ENCODE measurements around the gene SDR9C7. TPM values are rescaled to one million over a fixed set of nuclear protein-coding genes. Genes with fewer than 3 reads are reported as not detected.
"Not testable (repeated sequence)": the region's sequence is repeated elsewhere in the genome, so short reads cannot be mapped to it uniquely, and the experiment has no call there.

SDR9C7 gene
- polyA plus RNA-seq, 1 experiment, result not detected

DNA sequence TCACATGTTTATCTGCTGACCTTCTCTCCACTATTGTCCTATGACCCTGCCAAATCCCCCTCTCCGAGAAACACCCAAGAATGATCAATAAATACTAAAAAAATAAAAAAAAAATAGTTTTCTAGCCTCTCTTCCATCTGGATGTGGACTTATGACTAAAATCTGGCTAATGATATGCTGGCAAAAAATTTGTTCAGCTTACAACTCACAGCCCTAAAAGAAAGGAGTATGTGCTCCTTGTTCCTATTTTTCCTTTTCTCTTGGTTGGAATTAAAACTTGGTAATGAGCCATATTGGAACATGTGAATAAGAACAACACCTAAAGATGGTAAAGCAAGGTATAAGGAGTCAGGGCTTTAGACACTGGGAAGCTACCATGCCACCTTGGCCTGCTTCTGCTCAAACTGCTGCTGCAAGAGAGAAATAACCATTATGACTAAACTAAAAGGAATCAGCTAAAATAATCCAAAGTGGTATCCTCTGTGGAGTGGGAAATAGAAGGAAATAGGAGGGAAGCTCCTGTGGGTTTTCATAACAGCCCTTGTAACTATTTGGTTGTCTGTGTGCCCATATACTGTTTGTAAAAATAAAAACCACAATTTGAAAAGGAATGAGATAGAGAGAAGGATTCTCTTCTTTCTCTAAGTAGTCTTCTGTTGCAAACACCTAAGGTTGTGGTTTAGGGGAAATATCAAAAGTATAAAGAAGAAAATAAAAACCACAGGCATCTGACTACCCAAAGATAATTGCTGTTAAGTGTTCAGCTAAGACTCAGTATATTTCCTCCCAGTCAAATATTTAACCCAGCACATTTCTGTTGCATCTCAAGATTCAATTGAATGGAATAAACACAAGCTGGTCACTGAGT lies 53.8 kb downstream of the SDR9C7 start:
- DNase-seq (ENCODE audit: low read depth), result no peak
- Histone ChIP-seq H3K36me3 (ENCODE audit: control insufficient read depth, insufficient read depth, low read length) (no peaks in the 10 kb centered on the region), H3K4me3 (ENCODE audit: low read depth, low read length) (no peak overlapping the region), H3K27me3 (ENCODE audit: control insufficient read depth, insufficient read depth, low read length) (no peaks in the 10 kb centered on the region)
- TF ChIP-seq CTCF (IDR thresholded peaks at IDR 0.05; ENCODE audit: insufficient read depth, low read depth, low read length), result no peak
- ChIA-PET POLR2A (no interaction called here), CTCF (no interaction called here)

DNA sequence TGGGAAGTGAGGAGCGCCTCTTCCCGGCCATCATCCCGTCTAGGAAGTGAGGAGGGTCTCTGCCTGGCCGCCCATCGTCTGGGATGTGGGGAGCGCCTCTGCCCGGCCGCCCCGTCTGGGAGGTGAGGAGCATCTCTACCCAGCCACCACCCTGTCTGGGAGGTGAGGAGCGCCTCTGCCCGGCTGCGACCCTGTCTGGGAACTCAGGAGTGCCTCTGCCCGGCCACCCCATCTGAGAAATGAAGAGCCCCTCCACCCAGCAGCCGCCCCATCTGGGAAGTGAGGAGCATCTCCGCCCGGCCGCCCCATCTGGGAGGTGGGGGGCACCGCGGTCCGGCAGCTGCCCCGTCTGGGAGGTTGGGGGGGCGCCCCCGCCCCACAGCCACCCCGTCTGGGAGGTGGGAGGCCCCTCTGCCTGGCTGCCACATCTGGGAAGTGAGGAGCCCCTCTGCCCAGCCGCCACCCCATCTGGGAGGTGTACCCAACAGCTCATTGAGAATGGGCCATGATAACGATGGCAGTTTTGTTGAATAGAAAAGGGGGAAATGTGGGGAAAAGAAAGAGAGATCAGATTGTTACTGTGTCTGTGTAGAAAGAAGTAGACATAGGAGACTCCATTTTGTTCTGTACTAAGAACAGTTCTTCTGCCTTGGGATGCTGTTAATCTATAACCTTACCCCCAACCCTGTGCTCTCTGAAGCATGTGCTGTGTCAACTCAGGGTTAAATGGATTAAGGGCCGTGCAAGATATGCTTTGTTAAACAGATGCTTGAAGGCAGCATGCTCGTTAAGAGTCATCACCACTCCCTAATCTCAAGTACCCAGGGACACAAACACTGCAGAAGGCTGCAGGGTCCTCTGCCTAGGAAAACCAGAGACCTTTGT lies 54.7 kb downstream of the SDR9C7 start:
- H3K4me3 ChIP-seq (ENCODE audit: low read depth, low read length); CTCF ChIA-PET; H3K27me3 ChIP-seq (ENCODE audit: control insufficient read depth, insufficient read depth, low read length); DNase-seq (ENCODE audit: low read depth); POLR2A ChIA-PET; H3K36me3 ChIP-seq (ENCODE audit: control insufficient read depth, insufficient read depth, low read length): not testable (repeated sequence)

GRCh38 chr12:56878010-56878339 lies 56.2 kb downstream of the SDR9C7 start:
- no peak for TF ChIP-seq CTCF (IDR thresholded peaks at IDR 0.05; ENCODE audit: insufficient read depth, low read depth, low read length)
- Histone ChIP-seq H3K4me3 (ENCODE audit: low read depth, low read length) (no peak overlapping the region), H3K27me3 (ENCODE audit: control insufficient read depth, insufficient read depth, low read length) (no peaks in the 10 kb centered on the region), H3K36me3 (ENCODE audit: control insufficient read depth, insufficient read depth, low read length) (no peaks in the 10 kb centered on the region)
- CTCF ChIA-PET, result no interaction called here
- POLR2A ChIA-PET, result no interaction called here
- DNase-seq (ENCODE audit: low read depth), result no peak

DNA sequence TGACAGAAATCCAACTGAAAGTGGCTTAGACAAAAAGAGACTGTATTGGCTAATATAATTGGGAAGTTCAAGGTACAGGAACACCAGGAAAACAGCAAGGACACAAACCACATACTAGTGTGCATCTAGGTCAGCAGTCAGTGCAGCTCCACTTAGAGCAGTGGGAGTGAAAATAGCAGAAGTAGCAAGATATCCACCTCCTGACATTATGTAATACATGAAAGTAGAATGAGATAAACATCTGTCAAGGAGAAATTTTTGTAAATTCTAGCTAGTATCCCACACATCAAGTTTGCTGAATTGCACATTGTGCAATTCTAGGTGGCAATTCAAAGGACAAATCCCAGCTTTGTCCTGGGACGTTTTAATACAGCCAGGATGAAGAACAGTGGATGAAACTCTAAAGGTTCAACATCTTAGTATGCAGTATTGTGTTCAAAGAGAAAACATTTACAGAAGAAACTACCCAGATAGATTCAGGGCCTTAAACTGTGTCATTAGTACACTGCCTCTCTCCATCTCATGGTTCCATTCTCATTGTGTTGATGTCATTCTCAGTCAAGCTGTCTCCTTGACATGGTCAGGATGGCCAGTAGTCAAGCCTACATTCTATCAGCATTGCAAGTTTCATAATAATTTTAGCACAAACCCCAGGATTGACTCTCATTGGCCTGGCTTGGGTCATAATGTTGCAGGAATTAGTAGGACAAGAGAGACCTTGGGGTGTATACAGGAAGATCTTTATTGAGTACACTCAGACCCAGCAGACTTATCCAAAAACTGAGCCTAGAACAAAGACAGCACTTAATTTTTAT lies 56.8 kb downstream of the SDR9C7 start:
- CTCF ChIA-PET, result no interaction called here
- H3K27me3 ChIP-seq (ENCODE audit: control insufficient read depth, insufficient read depth, low read length), result no peaks in the 10 kb centered on the region
- TF ChIP-seq CTCF (IDR thresholded peaks at IDR 0.05; ENCODE audit: insufficient read depth, low read depth, low read length), result no peak
- no peak for DNase-seq (ENCODE audit: low read depth)
- H3K36me3 ChIP-seq (ENCODE audit: control insufficient read depth, insufficient read depth, low read length), result no peaks in the 10 kb centered on the region
- POLR2A ChIA-PET, result no interaction called here
- H3K4me3 ChIP-seq (ENCODE audit: low read depth, low read length), result no peak overlapping the region

DNA sequence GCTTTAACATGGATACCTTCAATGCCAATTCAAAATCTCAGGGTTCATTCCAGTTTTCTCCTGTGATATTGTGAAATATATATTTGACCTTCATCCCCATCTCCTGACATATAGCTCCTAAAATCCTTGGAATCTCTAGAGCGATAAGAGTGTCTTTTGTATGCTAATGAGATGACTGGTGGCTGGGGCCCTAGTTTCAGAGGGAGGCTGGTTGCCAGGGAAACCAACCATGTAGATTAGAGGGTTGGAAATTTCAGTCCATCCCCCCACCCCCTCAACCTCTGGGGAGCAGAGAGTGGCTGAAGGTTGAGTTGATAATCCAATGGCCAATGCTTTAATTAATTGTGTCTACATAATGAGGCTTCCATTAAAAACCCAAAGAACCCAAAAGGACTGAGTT lies 59.4 kb downstream of the SDR9C7 start:
- Histone ChIP-seq H3K36me3 (ENCODE audit: control insufficient read depth, insufficient read depth, low read length) (no peaks in the 10 kb centered on the region), H3K4me3 (ENCODE audit: low read depth, low read length) (no peak overlapping the region), H3K27me3 (ENCODE audit: control insufficient read depth, insufficient read depth, low read length) (no peaks in the 10 kb centered on the region)
- no peak for TF ChIP-seq CTCF (IDR thresholded peaks at IDR 0.05; ENCODE audit: insufficient read depth, low read depth, low read length)
- DNase-seq (ENCODE audit: low read depth), result no peak
- ChIA-PET POLR2A (no interaction called here), CTCF (interaction anchor here (1.1 to 1.7 kb wide), 2 partner anchors 8 to 105 kb away, joined by 3 read pairs; no protein-coding TSS in a partner anchor)

Data from BJ (cell line).